GM18909 (cell line): ENCODE results near the gene CACNA1S.
A peak's percentile ranks its signal among the peaks of the same experiment; 100 is the strongest.

Experiments
- ATAC-seq: cut with Tn5 transposase; IDR thresholded peaks from one replicate; pipeline ENCODE4 v1.9.1; 2021; ENCODE audit warnings: mild to moderate bottlenecking; ENCODE audit not compliant: unreplicated experiment, poor library complexity

Gene CACNA1S

GRCh38 chr1:201119206-201120197 lies 7.3 kb upstream of the CACNA1S start:
- no peak for ATAC-seq

GRCh38 chr1:201116091-201116490 lies 3.9 kb upstream of the CACNA1S start:
- no peak for ATAC-seq

- ATAC-seq = no peak
These were observed 3.2 kb upstream of the CACNA1S start for GRCh38 chr1:201115390-201115937.

GRCh38 chr1:201114245-201115131 lies 2.3 kb upstream of the CACNA1S start:
- ATAC-seq = peak; percentile 83

- ATAC-seq = no peak
These were observed 1.4 kb upstream of the CACNA1S start for GRCh38 chr1:201113451-201114244.

- no peak for ATAC-seq
These were observed 700 bp upstream of the CACNA1S start for GRCh38 chr1:201112926-201113325.

GRCh38 chr1:201111672-201112071 lies 554 bp downstream of the CACNA1S start:
- no peak for ATAC-seq

GRCh38 chr1:201111156-201111555 lies 1.1 kb downstream of the CACNA1S start:
- ATAC-seq = no peak

- ATAC-seq = no peak
These were observed 1.6 kb downstream of the CACNA1S start for GRCh38 chr1:201110616-201111015.

GRCh38 chr1:201110138-201110537 lies 2.1 kb downstream of the CACNA1S start:
- no peak for ATAC-seq

GRCh38 chr1:201109651-201110050 lies 2.6 kb downstream of the CACNA1S start:
- no peak for ATAC-seq

GRCh38 chr1:201108614-201109013 lies 3.6 kb downstream of the CACNA1S start:
- ATAC-seq = no peak

GRCh38 chr1:201105688-201106087 lies 6.5 kb downstream of the CACNA1S start:
- no peak for ATAC-seq

- no peak for ATAC-seq
These were observed 8.1 kb downstream of the CACNA1S start for GRCh38 chr1:201104141-201104540.

- no peak for ATAC-seq
These were observed 8.6 kb downstream of the CACNA1S start for GRCh38 chr1:201103666-201104065.

GRCh38 chr1:201100169-201100930 lies 11.9 kb downstream of the CACNA1S start:
- ATAC-seq = no peak

- ATAC-seq = no peak
These were observed 13.1 kb downstream of the CACNA1S start for GRCh38 chr1:201098992-201099677.

GRCh38 chr1:201096977-201097856 lies 15.0 kb downstream of the CACNA1S start:
- no peak for ATAC-seq
